ENCODE results near the gene ARL14EP. TPM values are rescaled to one million over a fixed set of nuclear protein-coding genes. Genes with fewer than 3 reads are reported as not detected.

The ARL14EP gene
- total and polyA plus RNA-seq, 3 experiments from 2014 or later, result 39.6 to 85.9 (median 42.2) TPM

DNA sequence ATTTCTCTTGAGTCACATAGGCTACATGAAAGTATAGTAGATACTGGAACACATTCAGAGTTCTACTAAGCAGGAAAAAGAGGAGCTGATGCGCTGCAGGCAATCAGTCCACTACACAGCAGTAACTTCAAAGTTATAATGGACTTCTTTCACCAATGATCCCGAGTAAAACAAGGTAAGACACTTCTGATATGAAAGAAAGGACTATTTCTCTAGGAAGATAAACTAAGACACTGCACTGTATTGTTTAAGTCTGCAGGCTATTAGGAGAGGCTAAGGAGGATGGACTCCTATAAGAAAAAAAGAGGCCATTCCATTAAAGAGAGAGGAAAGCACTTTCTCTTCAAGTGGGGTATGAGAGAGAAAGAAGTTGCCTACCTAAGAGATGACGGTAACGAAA, 31.6 kb upstream of the ARL14EP start:
- H3K27ac Mint-ChIP-seq, result no peak overlapping the region
- CTCF ChIA-PET, result no interaction called here
- Histone ChIP-seq H3K36me3 (ENCODE audit: insufficient read depth, low read length) (no peaks in the 10 kb centered on the region), H3K27ac (ENCODE audit: low read depth, low read length) (no peak overlapping the region), H3K4me1 (ENCODE audit: insufficient read depth, low read length) (no peaks in the 10 kb centered on the region), H3K4me3 (ENCODE audit: low read length) (no peak overlapping the region), H3K9me3 (ENCODE audit: low read length) (no peaks in the 10 kb centered on the region), H3K27me3 (ENCODE audit: insufficient read depth, low read length, poor library complexity, severe bottlenecking) (no peaks in the 10 kb centered on the region)
- POLR2A ChIA-PET, result no interaction called here
- H3K4me3 Mint-ChIP-seq, result no peak overlapping the region
- peaks cover 0 to 2% (median 0%) of the 10 kb centered on the region in 5 donors for H3K9me3 Mint-ChIP-seq
- H3K36me3 Mint-ChIP-seq, result no peaks in the 10 kb centered on the region
- H3K4me1 Mint-ChIP-seq, result peaks cover 0 to 5% (median 0%) of the 10 kb centered on the region in 3 donors
- no peak for DNase-seq
- peaks cover 2 to 12% of the 10 kb centered on the region in 2 donors for H3K27me3 Mint-ChIP-seq

DNA sequence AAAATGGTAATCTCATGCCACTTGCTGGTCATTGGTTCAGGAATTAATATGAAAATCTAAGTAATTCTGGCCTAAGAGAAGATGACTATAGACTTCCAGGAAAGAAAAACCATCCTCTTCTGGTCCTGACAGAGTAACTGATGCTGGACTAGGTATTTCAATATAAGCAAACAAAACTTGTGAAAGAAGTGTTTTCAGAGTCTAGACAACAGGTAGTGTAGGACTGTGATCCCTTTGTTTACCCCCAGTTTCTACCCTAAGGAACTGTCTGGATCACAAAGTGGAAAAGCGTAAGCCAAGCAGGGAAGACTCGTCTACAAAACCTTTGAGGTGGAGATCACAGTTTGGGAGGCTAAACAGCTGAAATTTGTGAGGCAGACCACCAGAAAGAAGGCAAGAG, 30.4 kb upstream of the ARL14EP start:
- H3K27ac Mint-ChIP-seq, result no peak overlapping the region
- no peak overlapping the region for H3K4me3 Mint-ChIP-seq
- Histone ChIP-seq H3K9me3 (ENCODE audit: low read length) (no peaks in the 10 kb centered on the region), H3K27me3 (ENCODE audit: insufficient read depth, low read length, poor library complexity, severe bottlenecking) (no peaks in the 10 kb centered on the region), H3K36me3 (ENCODE audit: insufficient read depth, low read length) (no peaks in the 10 kb centered on the region), H3K27ac (ENCODE audit: low read depth, low read length) (no peak overlapping the region), H3K4me3 (ENCODE audit: low read length) (no peak overlapping the region), H3K4me1 (ENCODE audit: insufficient read depth, low read length) (no peaks in the 10 kb centered on the region)
- POLR2A ChIA-PET, result no interaction called here
- peaks cover 0 to 2% (median 0%) of the 10 kb centered on the region in 5 donors for H3K9me3 Mint-ChIP-seq
- no peaks in the 10 kb centered on the region for H3K36me3 Mint-ChIP-seq
- peaks cover 2 to 12% of the 10 kb centered on the region in 2 donors for H3K27me3 Mint-ChIP-seq
- no peak for DNase-seq
- peaks cover 0 to 2% (median 0%) of the 10 kb centered on the region in 3 donors for H3K4me1 Mint-ChIP-seq
- CTCF ChIA-PET, result no interaction called here

- no peaks in the 10 kb centered on the region for H3K9me3 Mint-ChIP-seq
- no peaks in the 10 kb centered on the region for H3K27me3 ChIP-seq (ENCODE audit: insufficient read depth, low read length, poor library complexity, severe bottlenecking)
- peaks cover 2 to 8% of the 10 kb centered on the region in 2 donors for H3K27me3 Mint-ChIP-seq
- no peak for DNase-seq
- H3K36me3 Mint-ChIP-seq, result no peaks in the 10 kb centered on the region
- H3K9me3 ChIP-seq (ENCODE audit: low read length), result no peaks in the 10 kb centered on the region
- H3K4me1 Mint-ChIP-seq, result no peaks in the 10 kb centered on the region
- H3K4me3 Mint-ChIP-seq, result no peak overlapping the region
- H3K27ac ChIP-seq (ENCODE audit: low read depth, low read length), result no peak overlapping the region
- H3K36me3 ChIP-seq (ENCODE audit: insufficient read depth, low read length), result no peaks in the 10 kb centered on the region
- no peaks in the 10 kb centered on the region for H3K4me1 ChIP-seq (ENCODE audit: insufficient read depth, low read length)
- no peak overlapping the region for H3K4me3 ChIP-seq (ENCODE audit: low read length)
- no peak overlapping the region for H3K27ac Mint-ChIP-seq
- ChIA-PET POLR2A (no interaction called here), CTCF (no interaction called here)
Observed at GRCh38 chr11:30295178-30295885, 27.6 kb upstream of the ARL14EP start.

DNA sequence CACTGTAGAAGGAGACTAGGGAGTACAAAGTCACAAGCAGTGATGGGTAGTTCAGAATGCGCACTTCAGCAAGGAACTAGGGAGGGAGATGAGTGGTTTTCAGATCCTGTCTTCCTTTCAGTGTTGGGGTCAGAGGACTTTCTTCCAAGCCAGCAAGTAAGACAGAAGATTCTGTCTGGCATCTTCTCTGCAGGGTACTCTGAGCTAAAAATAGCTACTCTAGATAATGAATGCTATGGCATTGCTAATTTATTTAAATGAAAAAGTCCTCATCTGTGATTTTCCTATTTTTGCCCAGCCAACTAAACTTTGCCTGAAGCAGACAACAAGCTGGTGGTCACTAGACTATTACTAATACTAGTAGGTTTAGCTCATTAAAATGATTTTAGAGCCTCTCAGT, 18.3 kb upstream of the ARL14EP start:
- no peak overlapping the region for H3K27ac Mint-ChIP-seq
- Histone ChIP-seq H3K4me3 (ENCODE audit: low read length) (no peak overlapping the region), H3K9me3 (ENCODE audit: low read length) (no peaks in the 10 kb centered on the region), H3K36me3 (ENCODE audit: insufficient read depth, low read length) (no peaks in the 10 kb centered on the region), H3K4me1 (ENCODE audit: insufficient read depth, low read length) (no peaks in the 10 kb centered on the region), H3K27ac (ENCODE audit: low read depth, low read length) (no peak overlapping the region), H3K27me3 (ENCODE audit: insufficient read depth, low read length, poor library complexity, severe bottlenecking) (no peaks in the 10 kb centered on the region)
- DNase-seq, result no peak
- ChIA-PET POLR2A (no interaction called here), CTCF (no interaction called here)
- no peaks in the 10 kb centered on the region for H3K4me1 Mint-ChIP-seq
- no peak overlapping the region for H3K4me3 Mint-ChIP-seq
- H3K36me3 Mint-ChIP-seq, result no peaks in the 10 kb centered on the region
- no peaks in the 10 kb centered on the region for H3K9me3 Mint-ChIP-seq
- peaks cover 0 to 18% of the 10 kb centered on the region in 2 donors for H3K27me3 Mint-ChIP-seq

GRCh38 chr11:30310623-30311022, 12.3 kb upstream of the ARL14EP start:
- H3K4me1 ChIP-seq (ENCODE audit: insufficient read depth, low read length), result no peaks in the 10 kb centered on the region
- DNase-seq, result no peak
- peaks cover 0 to 6% (median 2%) of the 10 kb centered on the region in 3 donors for H3K36me3 Mint-ChIP-seq
- H3K4me3 Mint-ChIP-seq, result no peak overlapping the region
- peaks cover 0 to 14% (median 0%) of the 10 kb centered on the region in 3 donors for H3K4me1 Mint-ChIP-seq
- H3K4me3 ChIP-seq (ENCODE audit: low read length), result no peak overlapping the region
- H3K27me3 Mint-ChIP-seq, result peaks cover 5 to 43% of the 10 kb centered on the region in 2 donors
- H3K9me3 ChIP-seq (ENCODE audit: low read length), result no peaks in the 10 kb centered on the region
- H3K27ac ChIP-seq (ENCODE audit: low read depth, low read length), result no peak overlapping the region
- CTCF ChIA-PET, result no interaction called here
- no peaks in the 10 kb centered on the region for H3K27me3 ChIP-seq (ENCODE audit: insufficient read depth, low read length, poor library complexity, severe bottlenecking)
- no peaks in the 10 kb centered on the region for H3K36me3 ChIP-seq (ENCODE audit: insufficient read depth, low read length)
- H3K9me3 Mint-ChIP-seq, result peaks cover 4 to 8% (median 5%) of the 10 kb centered on the region in 5 donors
- H3K27ac Mint-ChIP-seq, result no peak overlapping the region
- POLR2A ChIA-PET, result no interaction called here

GRCh38 chr11:30311189-30311588, 11.7 kb upstream of the ARL14EP start:
- ChIA-PET POLR2A (no interaction called here), CTCF (no interaction called here)
- no peaks in the 10 kb centered on the region for H3K36me3 ChIP-seq (ENCODE audit: insufficient read depth, low read length)
- Mint-ChIP-seq H3K36me3 (peaks cover 0 to 6% (median 2%) of the 10 kb centered on the region in 3 donors), H3K27ac (no peak overlapping the region), H3K4me3 (no peak overlapping the region), H3K4me1 (peaks cover 0 to 14% (median 0%) of the 10 kb centered on the region in 3 donors), H3K27me3 (peaks cover 5 to 42% of the 10 kb centered on the region in 2 donors), H3K9me3 (peaks cover 4 to 8% (median 5%) of the 10 kb centered on the region in 5 donors)
- no peak overlapping the region for H3K4me3 ChIP-seq (ENCODE audit: low read length)
- H3K9me3 ChIP-seq (ENCODE audit: low read length), result no peaks in the 10 kb centered on the region
- DNase-seq, result no peak
- no peaks in the 10 kb centered on the region for H3K4me1 ChIP-seq (ENCODE audit: insufficient read depth, low read length)
- no peak overlapping the region for H3K27ac ChIP-seq (ENCODE audit: low read depth, low read length)
- H3K27me3 ChIP-seq (ENCODE audit: insufficient read depth, low read length, poor library complexity, severe bottlenecking), result no peaks in the 10 kb centered on the region

- H3K27me3 Mint-ChIP-seq, result peaks cover 5 to 39% of the 10 kb centered on the region in 2 donors
- Histone ChIP-seq H3K27me3 (ENCODE audit: insufficient read depth, low read length, poor library complexity, severe bottlenecking) (no peaks in the 10 kb centered on the region), H3K27ac (ENCODE audit: low read depth, low read length) (no peak overlapping the region), H3K4me3 (ENCODE audit: low read length) (no peak overlapping the region), H3K4me1 (ENCODE audit: insufficient read depth, low read length) (no peaks in the 10 kb centered on the region), H3K9me3 (ENCODE audit: low read length) (no peaks in the 10 kb centered on the region), H3K36me3 (ENCODE audit: insufficient read depth, low read length) (no peaks in the 10 kb centered on the region)
- H3K9me3 Mint-ChIP-seq, result peaks cover 4 to 8% (median 5%) of the 10 kb centered on the region in 5 donors
- H3K4me1 Mint-ChIP-seq, result peaks cover 3 to 18% (median 3%) of the 10 kb centered on the region in 3 donors
- DNase-seq, result no peak
- no peak overlapping the region for H3K27ac Mint-ChIP-seq
- peaks cover 0 to 6% (median 2%) of the 10 kb centered on the region in 3 donors for H3K36me3 Mint-ChIP-seq
- ChIA-PET CTCF (no interaction called here), POLR2A (no interaction called here)
- no peak overlapping the region for H3K4me3 Mint-ChIP-seq
Observed at GRCh38 chr11:30312243-30312642, 10.7 kb upstream of the ARL14EP start.

GRCh38 chr11:30313580-30313979, 9.3 kb upstream of the ARL14EP start:
- CTCF ChIA-PET, result no interaction called here
- Mint-ChIP-seq H3K4me3 (no peak overlapping the region), H3K27me3 (peaks cover 6 to 36% of the 10 kb centered on the region in 2 donors), H3K9me3 (peaks cover 4 to 8% (median 5%) of the 10 kb centered on the region in 5 donors), H3K4me1 (peaks cover 4 to 22% (median 5%) of the 10 kb centered on the region in 3 donors), H3K36me3 (peaks cover 0 to 6% (median 2%) of the 10 kb centered on the region in 3 donors), H3K27ac (no peak overlapping the region)
- Histone ChIP-seq H3K36me3 (ENCODE audit: insufficient read depth, low read length) (no peaks in the 10 kb centered on the region), H3K27me3 (ENCODE audit: insufficient read depth, low read length, poor library complexity, severe bottlenecking) (no peaks in the 10 kb centered on the region), H3K4me3 (ENCODE audit: low read length) (no peak overlapping the region), H3K4me1 (ENCODE audit: insufficient read depth, low read length) (no peaks in the 10 kb centered on the region), H3K9me3 (ENCODE audit: low read length) (no peaks in the 10 kb centered on the region), H3K27ac (ENCODE audit: low read depth, low read length) (no peak overlapping the region)
- POLR2A ChIA-PET, result no interaction called here
- no peak for DNase-seq

Data from CD8-positive, alpha-beta memory T cell (primary cell).